SU-DHL-6 (cell line): ENCODE measurements around the gene UTS2B.

Experiments used
- H2AFZ ChIP-seq: fragments of 200-600 bp; sonication (generic); 2 replicates; pipeline ENCODE4 v1.6.1; 2014; ENCODE audit warnings: low read depth, mild to moderate bottlenecking, moderate library complexity, mixed read lengths, antibody characterized with exemption, low read length; ENCODE audit not compliant: severe bottlenecking
- H3F3A ChIP-seq: fragments of 200-600 bp; shearing (Covaris generic); 2 replicates; pipeline ENCODE4 v1.6.0; 2016; ENCODE audit warnings: antibody characterized with exemption, mild to moderate bottlenecking; ENCODE audit not compliant: insufficient read depth
- H3K27ac ChIP-seq: fragments of 200-600 bp; sonication (generic); 2 replicates; pipeline ENCODE4 v1.5.1; 2016; ENCODE audit warnings: low read depth, mild to moderate bottlenecking, low read length, moderate library complexity, mixed read lengths
- H3K27me3 ChIP-seq: fragments of 200-600 bp; sonication (generic), shearing (Covaris generic); 2 replicates; pipeline ENCODE4 v1.6.0; 2014; ENCODE audit warnings: mild to moderate bottlenecking, low read length
- H3K36me3 ChIP-seq: fragments of 200-600 bp; sonication (generic); 2 replicates; pipeline ENCODE4 v1.6.1; 2014; ENCODE audit warnings: mild to moderate bottlenecking, low read length, mixed read lengths
- H3K4me2 ChIP-seq: fragments of 300-600, 200-600 bp; shearing (Covaris generic), sonication (generic); 2 replicates; pipeline ENCODE4 v1.6.0; 2014; ENCODE audit warnings: low read length, low read depth, mild to moderate bottlenecking; ENCODE audit not compliant: poor library complexity, severe bottlenecking
- H3K4me3 ChIP-seq: fragments of 200-600 bp; sonication (generic); 2 replicates; pipeline ENCODE4 v1.5.1; 2014; ENCODE audit warnings: antibody characterized with exemption, low read length, mild to moderate bottlenecking, mixed read lengths; ENCODE audit not compliant: insufficient read depth, poor library complexity, severe bottlenecking
- H3K79me2 ChIP-seq: fragments of 200-600 bp; sonication (generic); 2 replicates; pipeline ENCODE4 v1.6.1; 2014; ENCODE audit warnings: mild to moderate bottlenecking, low read length, moderate library complexity; ENCODE audit not compliant: insufficient read depth
- H3K9ac ChIP-seq: fragments of 200-600 bp; sonication (generic); 2 replicates; pipeline ENCODE4 v1.7.0; 2014; ENCODE audit warnings: mild to moderate bottlenecking, low read length
- H3K9me2 ChIP-seq: fragments of 200-600 bp; sonication (generic); replicated peaks from 2 replicates; pipeline ENCODE4 v1.6.1; 2014; ENCODE audit warnings: low read length; ENCODE audit not compliant: insufficient read depth
- H3K9me3 ChIP-seq: fragments of 200-600 bp; sonication (generic); 2 replicates; pipeline ENCODE4 v1.6.1; 2014; ENCODE audit warnings: low read length, mixed read lengths; ENCODE audit not compliant: insufficient read depth
- H4K20me1 ChIP-seq: fragments of 200-600 bp; sonication (generic); 2 replicates; pipeline ENCODE4 v1.6.1; 2014; ENCODE audit warnings: low read depth, mild to moderate bottlenecking, antibody characterized with exemption, low read length, moderate library complexity, mixed read lengths
- CTCF ChIP-seq: fragments of 200-600 bp; sonication (generic); IDR thresholded peaks from one replicate; pipeline ENCODE4 v1.5.1; 2017; ENCODE audit warnings: antibody characterized with exemption, mild to moderate bottlenecking, low read length, moderate library complexity; ENCODE audit not compliant: insufficient read depth, poor library complexity, severe bottlenecking
- EZH2phosphoT487 ChIP-seq: fragments of 200-600 bp; sonication (generic), shearing (Covaris generic); conservative IDR thresholded peaks from 2 replicates; pipeline ENCODE4 v1.6.1; 2018; ENCODE audit warnings: mild to moderate bottlenecking, antibody characterized with exemption, low read length, moderate library complexity, mixed read lengths

The UTS2B gene

GRCh38 chr3:191320316-191320715 lies 10.0 kb downstream of the UTS2B start:
- H3K4me2 ChIP-seq: no peak overlapping the region
- H4K20me1 ChIP-seq: no peaks in the 10 kb centered on the region
- H3K36me3 ChIP-seq: no peaks in the 10 kb centered on the region
- no peak overlapping the region for H3K4me3 ChIP-seq
- H3F3A ChIP-seq: no peaks in the 10 kb centered on the region
- no peak overlapping the region for H3K27ac ChIP-seq
- H3K9me3 ChIP-seq: no peaks in the 10 kb centered on the region
- no peaks in the 10 kb centered on the region for H3K9me2 ChIP-seq
- H3K79me2 ChIP-seq: no peaks in the 10 kb centered on the region
- TF ChIP-seq EZH2phosphoT487: no peak
- TF ChIP-seq CTCF: no peak
- H2AFZ ChIP-seq: no peak overlapping the region
- no peak overlapping the region for H3K9ac ChIP-seq
- no peaks in the 10 kb centered on the region for H3K27me3 ChIP-seq

GRCh38 chr3:191316876-191317603 lies 13.3 kb downstream of the UTS2B start:
- no peak overlapping the region for H3K9ac ChIP-seq
- no peaks in the 10 kb centered on the region for H4K20me1 ChIP-seq
- no peaks in the 10 kb centered on the region for H3F3A ChIP-seq
- H3K27ac ChIP-seq: no peak overlapping the region
- TF ChIP-seq CTCF (no peak), EZH2phosphoT487 (no peak)
- H2AFZ ChIP-seq: no peak overlapping the region
- no peak overlapping the region for H3K4me3 ChIP-seq
- no peak overlapping the region for H3K4me2 ChIP-seq
- no peaks in the 10 kb centered on the region for H3K9me3 ChIP-seq
- no peaks in the 10 kb centered on the region for H3K79me2 ChIP-seq
- no peaks in the 10 kb centered on the region for H3K27me3 ChIP-seq
- no peaks in the 10 kb centered on the region for H3K36me3 ChIP-seq
- no peaks in the 10 kb centered on the region for H3K9me2 ChIP-seq

GRCh38 chr3:191314109-191314728 lies 16.1 kb downstream of the UTS2B start:
- Histone ChIP-seq H3K9me2 (no peaks in the 10 kb centered on the region), H3K79me2 (no peaks in the 10 kb centered on the region), H3K9me3 (no peaks in the 10 kb centered on the region), H2AFZ (no peak overlapping the region), H3K4me2 (no peak overlapping the region), H3F3A (no peaks in the 10 kb centered on the region), H3K9ac (no peak overlapping the region), H3K36me3 (no peaks in the 10 kb centered on the region), H3K27ac (no peak overlapping the region), H3K4me3 (no peak overlapping the region), H3K27me3 (no peaks in the 10 kb centered on the region), H4K20me1 (no peaks in the 10 kb centered on the region)
- TF ChIP-seq CTCF (no peak), EZH2phosphoT487 (no peak)
